Measurements from ENCODE around the gene MEX3A.
"Not testable (repeated sequence)": the region's sequence is repeated elsewhere in the genome, so short reads cannot be mapped to it uniquely, and the experiment has no call there.

The MEX3A gene

DNA sequence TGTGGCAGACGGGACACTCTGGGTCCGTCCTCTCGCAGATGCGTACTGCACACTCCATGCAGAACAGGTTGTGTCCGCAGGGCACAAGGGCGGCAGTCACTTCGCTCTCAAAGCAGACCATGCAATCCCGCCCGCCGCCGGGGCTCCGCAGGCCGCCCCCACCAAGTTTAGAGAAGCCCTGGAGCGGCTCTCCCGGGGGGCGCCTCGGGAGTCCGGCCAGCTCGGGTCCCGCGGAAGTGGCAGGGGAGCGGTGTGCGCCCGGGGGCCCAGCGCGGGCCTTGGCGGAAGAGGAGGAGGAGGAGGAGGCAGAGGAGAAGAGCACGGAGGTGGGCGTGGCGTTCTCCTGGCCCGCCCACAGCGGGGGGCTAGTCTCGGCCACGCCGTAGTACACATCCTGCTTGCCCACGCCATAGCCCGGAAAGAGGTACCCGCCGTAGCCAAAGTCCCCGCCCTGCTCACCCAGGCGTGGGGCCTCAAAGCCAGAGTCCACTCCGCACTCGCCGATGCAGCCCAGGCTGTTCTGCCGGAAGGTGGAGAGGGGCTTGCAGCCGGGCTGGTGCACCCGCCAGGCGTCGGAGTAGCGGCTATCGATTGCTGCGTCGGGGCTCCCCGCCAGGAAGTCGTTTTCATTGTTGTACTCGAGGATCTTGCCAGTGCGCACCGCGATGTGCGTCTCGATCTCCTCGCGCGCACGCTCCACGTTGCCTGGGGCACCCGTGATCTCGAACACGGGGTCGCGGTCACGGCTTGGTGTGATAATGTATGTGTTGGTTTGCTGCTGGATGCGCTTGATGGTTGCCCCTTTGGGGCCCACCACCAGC lies 5.4 kb downstream of the MEX3A start:
- DNase-seq = no peak

DNA sequence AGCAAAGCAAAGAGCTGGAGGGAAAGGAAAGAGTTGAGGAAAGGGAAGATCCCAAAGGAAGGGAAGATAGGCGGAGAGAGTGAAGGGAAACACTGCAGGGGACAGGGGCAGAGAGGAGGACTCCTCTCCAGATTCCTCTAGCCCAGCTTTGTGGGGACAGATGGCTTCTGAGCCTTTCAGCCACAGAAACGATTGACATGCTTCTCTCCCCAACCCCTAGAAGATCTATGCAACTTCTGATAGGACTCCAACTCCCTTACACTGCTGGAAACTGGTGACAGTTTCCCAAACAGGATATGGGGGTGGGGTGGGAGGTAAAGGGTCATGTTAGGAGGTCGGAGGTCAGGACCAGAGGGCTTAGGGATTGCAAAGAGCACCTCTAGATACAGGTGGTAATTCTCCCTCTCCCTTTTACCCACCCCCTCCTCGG lies 6.5 kb downstream of the MEX3A start:
- no peak for DNase-seq

DNA sequence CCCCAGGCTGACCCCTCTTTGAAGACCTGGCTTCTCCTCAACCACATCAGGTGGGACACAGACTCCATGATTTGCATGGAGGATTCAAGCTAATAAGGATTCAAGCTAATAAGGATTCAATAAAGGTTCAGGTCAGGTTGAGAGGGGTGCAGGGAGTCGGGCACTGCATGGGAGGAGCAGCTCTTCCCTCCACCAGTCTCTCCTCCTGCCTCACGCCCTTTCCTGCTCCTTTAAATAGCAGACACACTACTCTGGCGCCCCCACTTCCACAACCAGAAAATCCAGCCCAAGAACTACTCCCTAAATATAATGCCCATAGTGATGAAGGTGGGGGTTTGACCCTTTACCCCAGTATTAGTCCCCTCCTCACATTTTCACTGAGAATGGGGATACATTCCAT lies 7.1 kb downstream of the MEX3A start:
- DNase-seq = no peak

DNA sequence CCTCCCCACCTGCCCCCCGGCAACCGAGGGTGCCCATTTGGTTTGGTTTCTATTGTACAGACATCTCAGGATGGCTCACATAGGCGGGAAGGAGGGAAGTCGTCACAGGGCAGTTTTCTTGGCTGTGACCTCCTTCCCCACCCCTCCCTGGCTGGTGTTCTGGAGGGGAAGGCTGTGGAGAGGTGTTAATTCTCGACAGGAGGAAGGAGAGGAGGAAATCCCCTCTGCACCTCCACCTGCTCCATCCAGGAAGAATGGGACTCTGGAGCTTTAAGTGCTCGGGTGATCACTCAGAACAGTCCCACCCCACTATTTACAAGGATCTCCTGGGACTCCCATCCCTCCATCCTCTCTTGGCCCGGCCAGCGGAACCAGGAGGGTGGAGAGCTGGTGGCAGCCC lies 7.6 kb downstream of the MEX3A start:
- DNase-seq = no peak

DNA sequence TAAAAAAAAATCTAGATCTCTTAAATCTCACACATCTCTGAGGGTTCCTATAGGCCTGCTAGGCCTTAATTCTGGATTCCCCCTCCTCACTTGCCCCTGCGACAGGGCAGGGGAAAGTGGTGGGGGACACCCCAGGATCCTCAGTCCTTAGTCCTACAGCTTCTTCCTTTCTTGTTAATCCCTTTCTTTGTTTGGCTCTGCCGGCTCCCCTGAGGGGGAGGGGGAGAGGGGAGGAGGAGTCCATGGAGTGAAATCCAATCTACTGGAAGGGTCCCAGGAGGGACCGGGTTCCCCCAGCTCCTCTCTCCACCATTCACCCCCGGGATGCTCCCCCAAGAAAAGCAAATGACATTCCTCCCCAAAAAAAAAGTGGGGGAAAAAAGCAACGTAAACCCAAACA lies 8.5 kb downstream of the MEX3A start:
- no peak for DNase-seq

DNA sequence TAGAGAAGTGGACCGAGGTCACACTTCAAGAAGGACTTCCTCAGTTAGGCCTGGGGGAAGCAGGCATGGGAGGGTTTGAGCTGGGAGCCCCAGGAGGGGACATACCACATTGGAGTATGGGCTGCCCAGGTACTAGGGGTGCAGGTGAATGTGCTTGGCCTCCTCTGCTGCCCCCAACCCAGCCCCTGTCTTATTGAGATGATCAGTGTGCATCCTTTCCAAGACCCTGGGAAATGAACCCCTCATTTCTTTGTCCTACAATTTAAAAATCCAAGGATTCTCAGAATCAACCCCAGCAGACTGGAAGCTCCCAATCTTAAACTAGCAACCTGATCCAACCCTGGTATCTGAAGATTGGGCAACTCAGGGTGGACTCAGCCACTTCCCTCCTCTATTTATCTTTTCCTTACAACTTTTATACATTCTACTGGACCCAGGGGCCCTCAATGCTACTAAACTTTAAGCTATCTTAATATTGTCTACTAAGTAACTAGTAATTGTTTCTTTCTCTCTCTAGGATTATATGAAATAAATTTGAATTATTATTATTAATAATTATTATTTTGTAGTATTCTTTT lies 9.1 kb downstream of the MEX3A start:
- DNase-seq = no peak

DNA sequence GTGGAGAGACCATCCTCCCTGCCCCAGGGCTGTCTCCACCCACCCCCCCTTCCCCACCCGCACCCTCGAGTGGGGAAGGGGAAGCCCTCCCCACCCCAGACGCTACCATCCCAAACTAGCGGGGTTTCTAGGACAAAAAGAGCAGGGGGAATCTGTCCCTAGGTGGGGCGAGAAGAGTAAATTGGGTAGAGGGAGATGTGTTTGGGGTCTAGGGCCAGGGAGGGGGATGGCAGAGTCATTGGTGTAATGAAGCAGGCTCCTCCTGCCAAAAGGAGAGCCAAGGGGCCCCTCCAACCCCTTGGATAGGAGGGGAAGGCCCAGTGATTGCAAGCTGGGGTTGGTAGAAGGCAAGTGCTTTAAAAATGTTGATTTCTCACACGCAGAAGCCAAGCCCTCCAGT lies 10.0 kb downstream of the MEX3A start:
- DNase-seq = no peak

DNA sequence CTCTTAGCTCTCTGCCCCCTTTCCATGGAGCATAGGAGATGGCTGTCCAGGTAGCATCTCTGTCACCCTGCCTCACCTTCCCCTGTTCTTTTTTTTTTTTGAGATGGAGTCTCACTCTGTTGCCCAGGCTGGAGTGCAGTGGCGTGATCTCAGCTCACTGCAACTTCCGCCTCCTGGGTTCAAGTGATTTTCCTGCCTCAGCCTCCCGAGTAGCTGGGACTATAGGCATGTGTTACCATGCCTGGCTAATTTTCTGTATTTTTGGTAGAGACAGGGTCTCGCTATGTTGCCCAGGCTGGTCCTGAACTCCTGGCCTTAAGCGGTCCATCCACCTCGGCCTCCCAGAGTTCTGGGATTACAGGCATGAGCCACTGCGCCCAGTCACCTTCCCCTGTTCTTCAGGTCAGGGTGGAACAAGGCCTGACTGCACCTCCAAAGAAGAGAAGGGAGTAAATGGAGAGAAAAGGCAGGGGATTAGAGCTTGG lies 10.9 kb downstream of the MEX3A start:
- DNase-seq = not testable (repeated sequence)

DNA sequence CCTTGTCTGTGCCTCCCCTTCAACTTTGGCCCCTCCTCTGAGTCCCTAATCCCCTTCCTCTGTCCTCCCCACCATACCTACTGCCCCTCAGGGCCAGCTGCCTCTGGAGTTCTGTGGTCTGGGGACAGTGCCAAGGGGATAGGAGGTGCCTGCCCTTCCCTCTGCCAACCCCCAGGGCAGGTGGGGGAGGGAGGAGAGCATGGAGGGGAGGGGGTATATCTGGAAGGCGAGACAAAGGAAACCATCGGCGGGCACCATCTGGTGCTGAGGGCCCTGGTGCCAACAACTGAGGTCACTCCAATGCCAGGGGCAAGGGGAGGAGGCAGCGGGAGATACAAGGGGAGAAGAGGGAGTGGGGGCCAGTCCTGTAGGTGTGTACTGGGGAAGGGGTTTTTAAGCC lies 11.7 kb downstream of the MEX3A start:
- no peak for DNase-seq

DNA sequence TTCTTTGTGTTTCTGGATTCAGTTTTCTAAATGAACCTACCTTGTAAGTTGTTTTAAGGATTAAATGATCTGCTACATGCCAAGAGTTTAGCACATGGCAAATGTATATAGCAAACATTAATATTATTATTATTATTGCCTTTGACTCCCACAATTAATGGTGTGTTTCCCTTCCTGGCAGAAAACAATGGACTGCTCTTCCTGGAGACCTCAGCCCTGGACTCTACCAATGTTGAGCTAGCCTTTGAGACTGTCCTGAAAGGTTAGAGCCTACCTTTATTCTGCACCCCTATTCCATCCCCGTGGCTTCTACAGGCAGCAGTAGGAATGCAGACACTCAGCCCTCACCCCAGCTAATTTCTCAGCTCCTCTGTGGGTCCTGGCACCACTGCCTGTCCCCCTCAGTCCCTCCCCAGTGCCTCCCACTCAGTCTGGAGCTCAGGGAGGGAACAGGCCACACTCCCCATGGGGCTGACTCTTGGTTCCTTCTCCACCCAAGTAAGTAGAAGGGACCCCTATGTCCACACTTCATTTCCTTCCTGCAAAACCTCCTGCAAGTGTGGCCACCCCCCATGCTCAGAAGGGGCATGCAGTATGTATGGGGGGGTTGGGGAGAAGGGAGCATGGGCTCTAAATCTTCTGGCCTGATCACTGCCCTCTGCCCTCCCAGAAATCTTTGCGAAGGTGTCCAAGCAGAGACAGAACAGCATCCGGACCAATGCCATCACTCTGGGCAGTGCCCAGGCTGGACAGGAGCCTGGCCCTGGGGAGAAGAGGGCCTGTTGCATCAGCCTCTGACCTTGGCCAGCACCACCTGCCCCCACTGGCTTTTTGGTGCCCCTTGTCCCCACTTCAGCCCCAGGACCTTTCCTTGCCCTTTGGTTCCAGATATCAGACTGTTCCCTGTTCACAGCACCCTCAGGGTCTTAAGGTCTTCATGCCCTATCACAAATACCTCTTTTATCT lies 12.5 kb downstream of the MEX3A start:
- DNase-seq = no peak

DNA sequence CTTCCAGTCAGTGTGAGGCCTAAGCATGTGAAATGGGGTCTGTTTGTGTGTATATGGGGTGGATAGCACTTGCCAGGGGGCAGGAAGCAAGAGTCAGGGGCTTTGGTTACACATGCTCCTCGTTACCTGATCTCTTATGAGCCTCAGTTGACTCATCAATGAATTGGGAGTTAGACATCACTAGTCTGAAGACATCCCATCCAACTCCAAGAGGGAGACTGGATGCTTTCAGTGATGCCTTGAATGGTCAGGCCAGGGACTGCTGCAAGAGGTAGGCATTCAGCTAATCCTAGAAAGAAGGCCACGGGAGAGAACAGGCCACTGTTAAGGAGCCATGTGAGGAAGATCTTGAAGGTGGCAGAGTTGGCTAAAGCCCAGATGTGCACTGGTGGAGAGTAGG lies 15.0 kb downstream of the MEX3A start:
- DNase-seq = no peak

DNA sequence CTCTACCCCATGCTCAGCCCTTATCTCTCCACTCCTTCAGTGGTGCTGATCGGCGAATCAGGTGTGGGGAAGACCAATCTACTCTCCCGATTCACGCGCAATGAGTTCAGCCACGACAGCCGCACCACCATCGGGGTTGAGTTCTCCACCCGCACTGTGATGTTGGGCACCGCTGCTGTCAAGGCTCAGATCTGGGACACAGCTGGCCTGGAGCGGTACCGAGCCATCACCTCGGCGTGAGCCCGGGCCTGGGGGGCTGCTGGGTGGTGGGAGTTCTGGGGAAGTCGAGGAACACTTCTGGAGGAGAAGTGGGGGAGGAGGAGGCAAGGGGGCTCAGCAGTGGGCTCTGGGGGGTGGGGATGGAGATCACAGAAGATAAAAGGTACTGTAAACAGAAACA lies 16.4 kb downstream of the MEX3A start:
- no peak for DNase-seq

DNA sequence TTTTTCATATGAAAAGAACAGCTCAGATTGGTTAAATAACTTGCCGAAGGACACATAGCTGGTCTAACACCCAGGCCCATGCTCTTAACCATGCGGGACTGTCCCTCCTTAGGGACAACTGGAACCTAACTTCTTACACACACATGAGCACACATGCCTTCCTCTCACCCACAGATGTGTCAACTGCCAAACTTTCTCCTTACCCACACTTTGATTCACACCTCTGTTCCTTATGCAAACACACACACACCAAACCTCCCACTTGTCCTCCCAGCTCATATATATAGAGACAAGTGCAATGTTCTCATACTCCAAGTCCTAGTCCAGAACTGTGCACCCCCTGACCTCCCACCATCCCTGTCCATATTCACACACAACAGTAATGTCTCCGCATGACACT lies 17.1 kb downstream of the MEX3A start:
- no peak for DNase-seq

DNA sequence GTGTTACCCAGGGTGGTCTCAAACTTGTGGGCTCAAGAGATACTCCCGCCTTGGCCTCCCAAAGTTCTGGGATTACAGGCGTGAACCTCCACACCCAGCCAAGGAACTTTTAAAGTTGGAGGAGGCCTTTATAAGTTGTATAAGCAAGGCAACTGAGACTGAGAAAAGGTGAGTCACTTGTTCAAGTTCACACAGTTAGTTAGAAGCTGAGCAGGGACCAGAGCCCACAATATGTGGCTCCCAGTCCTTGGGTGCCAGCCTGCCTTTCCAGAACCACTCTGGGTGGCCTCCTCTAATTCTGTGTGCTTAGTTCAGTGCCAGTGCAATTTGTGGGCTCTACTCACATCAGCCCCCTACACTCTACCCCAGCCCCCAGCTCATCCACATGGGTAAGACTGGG lies 17.6 kb downstream of the MEX3A start:
- no peak for DNase-seq

DNA sequence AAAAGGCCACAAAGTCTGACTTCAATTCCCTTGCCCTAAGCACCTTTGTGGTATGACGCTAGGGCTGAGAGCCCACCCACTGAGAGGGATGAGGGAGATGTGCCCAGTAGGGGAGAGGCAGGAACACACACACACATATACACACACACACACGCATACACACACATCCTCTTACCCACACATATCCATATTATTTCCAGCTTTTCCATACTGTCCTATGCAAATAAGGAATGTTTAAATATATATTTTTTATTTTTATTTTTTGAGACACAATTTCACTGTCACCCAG lies 18.3 kb downstream of the MEX3A start:
- no peak for DNase-seq

DNA sequence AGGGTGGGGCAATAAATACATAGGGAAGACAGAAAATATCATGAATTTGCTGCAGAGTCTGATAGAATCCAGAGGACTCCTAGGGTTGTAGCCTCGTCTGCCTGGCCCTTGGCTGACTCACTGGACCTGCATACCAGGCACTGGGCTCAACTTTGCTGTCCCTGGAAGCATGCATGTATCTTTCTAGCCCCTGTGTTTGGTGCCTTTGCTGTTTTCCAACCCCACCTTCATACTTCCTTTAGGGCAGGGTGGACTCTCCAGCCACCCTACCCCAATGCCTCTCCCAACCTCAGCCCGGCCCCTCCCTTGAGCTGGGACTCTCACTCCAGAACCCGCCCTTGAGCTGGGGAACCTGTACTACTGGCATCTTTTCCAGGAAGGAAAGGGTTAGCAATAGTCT lies 20.1 kb downstream of the MEX3A start:
- no peak for DNase-seq

DNA sequence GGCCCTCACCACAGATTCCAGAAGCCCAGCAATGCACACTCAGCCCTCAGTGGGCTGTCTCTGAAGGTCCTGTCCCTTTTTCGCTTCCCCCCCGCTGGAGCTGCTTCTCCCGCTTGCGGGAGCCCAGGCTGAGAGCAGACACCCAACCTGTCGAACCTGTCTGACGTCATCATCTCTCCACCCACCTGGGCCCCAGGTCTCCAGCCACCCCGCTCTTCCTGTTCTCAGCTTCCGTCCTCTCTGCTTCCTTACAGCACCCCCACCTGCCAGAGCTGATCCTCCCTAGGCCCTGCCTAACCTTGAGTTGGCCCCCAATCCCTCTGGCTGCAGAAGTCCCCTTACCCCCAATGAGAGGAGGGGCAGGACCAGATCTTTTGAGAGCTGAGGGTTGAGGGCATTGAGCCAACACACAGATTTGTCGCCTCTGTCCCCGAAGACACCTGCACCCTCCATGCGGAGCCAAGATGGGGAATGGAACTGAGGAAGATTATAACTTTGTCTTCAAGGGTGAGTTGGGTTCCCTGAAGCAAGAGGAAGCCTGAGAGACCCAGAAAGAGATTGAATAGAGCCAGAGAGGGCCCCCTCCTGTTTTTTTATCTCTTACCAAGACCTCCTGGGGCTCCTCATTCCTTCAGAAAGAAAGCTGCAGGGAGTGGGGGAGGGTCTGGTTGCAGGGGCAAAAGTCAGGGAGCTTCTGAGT lies 21.2 kb downstream of the MEX3A start, which contains the start of gene RAB25:
TSS of gene RAB25 (plus strand) at position 224 of the 700 bp plus-strand sequence. CDS start at position 465, 241 bp downstream.
- DNase-seq = no peak

DNA sequence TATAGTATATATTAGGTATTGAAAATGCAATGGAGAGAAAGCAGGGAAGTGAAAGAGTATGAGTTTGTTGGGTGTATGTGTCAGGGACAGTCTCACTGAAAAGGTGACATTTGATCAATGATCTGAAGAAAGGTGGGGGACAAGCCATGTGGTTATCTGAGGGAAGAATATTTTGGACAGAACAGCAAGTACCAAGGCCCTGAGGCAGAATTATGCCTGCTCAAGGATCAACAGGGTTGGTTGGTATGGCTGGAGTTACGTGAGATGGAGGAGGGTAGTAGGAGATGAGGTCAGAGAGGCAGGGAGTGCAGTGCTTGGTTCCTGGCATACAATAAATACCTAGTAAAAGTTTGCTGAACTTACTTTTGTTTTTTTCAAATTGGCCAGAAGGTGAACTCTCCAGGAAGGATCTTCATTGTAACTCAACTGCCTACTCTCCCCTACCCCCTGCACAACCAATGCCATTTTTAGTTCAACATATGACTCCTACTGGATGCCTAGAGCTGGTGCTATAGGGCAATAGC lies 25.9 kb downstream of the MEX3A start:
- DNase-seq = no peak

DNA sequence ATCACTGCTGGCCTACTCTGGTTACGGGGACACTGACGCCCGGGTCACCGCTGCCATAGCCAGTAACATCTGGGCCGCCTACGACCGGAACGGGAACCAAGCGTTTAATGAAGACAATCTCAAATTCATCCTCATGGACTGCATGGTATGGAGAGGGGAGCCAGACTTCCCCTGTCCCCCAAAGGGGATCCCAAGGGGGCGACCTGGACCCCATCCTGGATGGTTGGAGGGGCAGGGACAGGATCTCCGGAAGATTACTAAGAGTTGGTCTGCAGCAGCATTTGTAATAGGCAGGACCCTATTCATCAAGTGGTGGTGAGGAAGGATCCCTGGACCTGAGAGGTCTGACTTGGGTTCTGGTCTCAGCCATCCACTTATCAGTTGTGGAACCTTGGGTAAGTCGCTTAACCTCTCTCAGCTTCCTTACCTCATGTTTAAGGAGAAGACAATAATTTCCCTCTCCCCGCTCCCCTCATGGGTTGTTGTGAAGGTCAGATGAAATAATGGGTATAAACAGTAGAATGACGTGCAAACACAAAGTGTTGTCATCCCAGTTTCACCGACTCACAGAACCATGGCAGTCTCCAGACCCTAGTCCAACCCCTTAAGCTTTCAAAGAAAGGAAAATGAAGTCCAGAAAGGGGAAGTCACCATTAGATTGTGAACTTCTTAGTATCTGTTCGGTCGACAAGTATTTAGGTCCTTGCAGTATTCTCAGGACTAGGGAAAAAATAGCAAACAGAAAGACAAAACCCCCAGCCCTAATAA lies 26.8 kb downstream of the MEX3A start:
- DNase-seq = no peak

DNA sequence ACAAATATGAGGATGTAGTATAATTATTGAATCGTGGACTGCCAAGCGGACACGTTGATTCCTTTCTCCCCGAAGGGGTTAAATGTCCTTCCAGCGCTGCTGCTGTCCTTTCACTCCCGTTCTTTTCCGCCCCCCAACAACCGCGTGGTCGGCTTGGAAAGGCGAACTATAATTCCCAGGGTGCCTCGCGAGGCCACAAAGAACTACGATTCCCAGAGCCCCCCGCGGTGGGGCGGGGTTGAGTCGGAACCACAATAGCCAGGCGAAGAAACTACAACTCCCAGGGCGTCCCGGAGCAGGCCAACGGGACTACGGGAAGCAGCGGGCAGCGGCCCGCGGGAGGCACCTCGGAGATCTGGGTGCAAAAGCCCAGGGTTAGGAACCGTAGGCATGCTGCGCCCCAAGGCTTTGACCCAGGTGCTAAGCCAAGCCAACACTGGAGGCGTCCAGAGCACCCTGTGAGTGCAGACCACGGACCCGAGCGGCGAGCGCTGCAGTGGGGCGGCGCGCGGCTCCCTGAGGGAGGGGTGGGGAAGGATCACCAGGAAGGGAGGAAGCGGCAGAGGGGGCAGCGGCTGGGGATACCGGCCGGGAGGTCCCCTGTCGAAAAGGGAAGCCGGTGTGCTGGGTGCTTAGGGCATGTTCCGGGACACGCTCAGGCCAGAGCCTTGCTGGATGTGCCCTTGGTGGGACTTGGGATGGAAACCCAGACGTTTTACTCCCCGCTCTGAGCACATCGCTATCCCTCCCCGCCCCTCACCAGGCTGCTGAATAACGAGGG lies 27.6 kb downstream of the MEX3A start, which contains the start of gene LAMTOR2:
TSS of gene LAMTOR2 (plus strand) at position 283 of the 781 bp plus-strand sequence. CDS start at position 391, 108 bp downstream.
- DNase-seq = peak; percentile 98

Data from EL (cell line).